Caco-2 (cell line): Measurements from ENCODE around the gene NDUFB2. TPM values are rescaled to one million over a fixed set of nuclear protein-coding genes. Genes with fewer than 3 reads are reported as not detected.

Experiments used
- BruUV-seq: library from RNA; stranded (reverse); fragments of 400-500 nt; replicated peaks from 2 replicates; lab custom pipeline; 2021; lab: Mats Ljungman, UMichigan
- CTCF ChIA-PET: fragments of 300-600 bp; sonication (Branson Sonifier 250); formaldehyde crosslinking; loops from one replicate; lab custom pipeline; 2022; ENCODE audit warnings: antibody characterized with exemption; lab: Charles Lee
- POLR2A ChIA-PET: fragments of 300-600 bp; sonication (Branson Sonifier 250); formaldehyde crosslinking; loops from one replicate; lab custom pipeline; 2022; ENCODE audit warnings: antibody characterized with exemption; lab: Charles Lee
- DNase-seq, 2 experiments: peaks; one replicate each; pipeline versions ENCODE4 v3.0.0 to v3.0.0-alpha.2; 2020 to 2022
- H3K27me3 ChIP-seq: replicated peaks from 2 replicates; pipeline ENCODE4 v1.6.0; 2011; ENCODE audit warnings: low read length; ENCODE audit not compliant: control insufficient read depth, insufficient read depth
- H3K36me3 ChIP-seq: 2 replicates; pipeline ENCODE4 v1.5.1; 2011; ENCODE audit warnings: low read length; ENCODE audit not compliant: control insufficient read depth, insufficient read depth
- H3K4me1 ChIP-seq: fragments of 250-450 bp; sonication (Bioruptor Pico); 2 replicates; pipeline ENCODE4 v1.5.1; 2020; ENCODE audit warnings: mild to moderate bottlenecking
- H3K4me3 ChIP-seq: 2 replicates; pipeline ENCODE4 v1.5.1; 2011; ENCODE audit warnings: low read depth, mild to moderate bottlenecking, control low read depth, low read length
- H3K9me3 ChIP-seq: fragments of 250-450 bp; sonication (Bioruptor Pico); 2 replicates; pipeline ENCODE4 v1.5.1; 2020; ENCODE audit warnings: mild to moderate bottlenecking, moderate library complexity
- H3K27ac Mint-ChIP-seq: one replicate; pipeline ENCODE4 v1.8.0; 2022; ENCODE audit warnings: mixed read lengths; ENCODE audit not compliant: unreplicated experiment
- H3K27me3 Mint-ChIP-seq: one replicate; pipeline ENCODE4 v1.8.0; 2022; ENCODE audit warnings: mixed read lengths; ENCODE audit not compliant: insufficient read depth, unreplicated experiment
- H3K36me3 Mint-ChIP-seq: one replicate; pipeline ENCODE4 v1.8.0; 2022; ENCODE audit warnings: mild to moderate bottlenecking, mixed read lengths; ENCODE audit not compliant: insufficient read depth, unreplicated experiment
- H3K4me1 Mint-ChIP-seq: one replicate; pipeline ENCODE4 v1.8.0; 2022; ENCODE audit warnings: low read depth, mixed read lengths; ENCODE audit not compliant: unreplicated experiment
- H3K4me3 Mint-ChIP-seq: one replicate; pipeline ENCODE4 v1.8.0; 2022; ENCODE audit warnings: mild to moderate bottlenecking, moderate library complexity, mixed read lengths; ENCODE audit not compliant: unreplicated experiment
- H3K9me3 Mint-ChIP-seq: one replicate; pipeline ENCODE4 v1.8.0; 2022; ENCODE audit warnings: mixed read lengths; ENCODE audit not compliant: unreplicated experiment
- intact Hi-C: fragments of 100-400 bp; cut with micrococcal nuclease; formaldehyde crosslinking; loops from one replicate; pipeline ENCODE4 v1.10.0; 2022; ENCODE audit not compliant: unreplicated experiment
- total RNA-seq: library from RNA; stranded (reverse); gene quantifications from 2 replicates; pipeline ENCODE4 v1.2.3, GENCODE V29; 2022
- TF ChIP-seq, protein P1 (sequence below), 2 experiments: fragments of 200-600 bp in 1 of 2; IDR thresholded peaks; 1 replicate in 1 of 2; 2 replicates in 1 of 2; pipeline versions ENCODE4 v1.5.1 to v1.8.0; 2011 to 2022; ENCODE audit warnings: antibody characterized with exemption in 1 of 2, control low read depth in 1 of 2, inconsistent platforms in 1 of 2, low read depth in 1 of 2, low read length in 1 of 2, mild to moderate bottlenecking in 1 of 2, moderate library complexity in 1 of 2; ENCODE audit not compliant: insufficient read depth in 1 of 2, severe bottlenecking in 1 of 2, unreplicated experiment in 1 of 2

The NDUFB2 gene
- total RNA-seq, 1 experiment from 2014 or later = 166 TPM

DNA sequence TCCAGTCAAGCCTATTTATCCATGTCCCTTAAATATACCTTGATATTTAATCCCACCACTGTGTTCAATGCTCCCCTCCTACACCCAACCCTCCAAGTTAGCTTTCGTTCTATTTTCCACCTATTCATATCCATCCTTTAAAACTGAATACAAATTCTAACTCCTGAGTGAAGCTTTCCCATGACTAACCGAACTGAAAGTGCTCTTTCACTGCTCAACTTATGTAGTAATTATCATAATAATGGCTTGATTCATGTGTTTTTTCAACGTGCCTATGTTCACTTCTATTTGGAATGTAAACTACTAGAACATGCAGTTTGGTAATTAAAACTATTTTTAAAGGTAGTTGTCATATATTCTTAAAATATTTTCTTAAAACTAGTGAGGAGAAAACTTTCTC is 58.0 kb downstream of the NDUFB2 start:
- intact Hi-C loops = no loop called here
- Mint-ChIP-seq H3K27ac (no peak overlapping the region), H3K4me3 (no peak overlapping the region), H3K9me3 (no peaks in the 10 kb centered on the region), H3K36me3 (peaks cover 11% of the 10 kb centered on the region), H3K4me1 (no peaks in the 10 kb centered on the region), H3K27me3 (no peaks in the 10 kb centered on the region)
- POLR2A ChIA-PET = no interaction called here
- no peaks in the 10 kb centered on the region for H3K36me3 ChIP-seq
- H3K9me3 ChIP-seq = no peaks in the 10 kb centered on the region
- H3K27me3 ChIP-seq = no peaks in the 10 kb centered on the region
- BruUV-seq = no TSS peak
- H3K4me3 ChIP-seq = no peak overlapping the region
- no peaks in the 10 kb centered on the region for H3K4me1 ChIP-seq
- CTCF ChIA-PET = interaction anchor here (0.5 kb wide), 1 partner anchor 66 kb away, joined by 3 read pairs; no protein-coding TSS in a partner anchor
- TF ChIP-seq, protein P1, sequence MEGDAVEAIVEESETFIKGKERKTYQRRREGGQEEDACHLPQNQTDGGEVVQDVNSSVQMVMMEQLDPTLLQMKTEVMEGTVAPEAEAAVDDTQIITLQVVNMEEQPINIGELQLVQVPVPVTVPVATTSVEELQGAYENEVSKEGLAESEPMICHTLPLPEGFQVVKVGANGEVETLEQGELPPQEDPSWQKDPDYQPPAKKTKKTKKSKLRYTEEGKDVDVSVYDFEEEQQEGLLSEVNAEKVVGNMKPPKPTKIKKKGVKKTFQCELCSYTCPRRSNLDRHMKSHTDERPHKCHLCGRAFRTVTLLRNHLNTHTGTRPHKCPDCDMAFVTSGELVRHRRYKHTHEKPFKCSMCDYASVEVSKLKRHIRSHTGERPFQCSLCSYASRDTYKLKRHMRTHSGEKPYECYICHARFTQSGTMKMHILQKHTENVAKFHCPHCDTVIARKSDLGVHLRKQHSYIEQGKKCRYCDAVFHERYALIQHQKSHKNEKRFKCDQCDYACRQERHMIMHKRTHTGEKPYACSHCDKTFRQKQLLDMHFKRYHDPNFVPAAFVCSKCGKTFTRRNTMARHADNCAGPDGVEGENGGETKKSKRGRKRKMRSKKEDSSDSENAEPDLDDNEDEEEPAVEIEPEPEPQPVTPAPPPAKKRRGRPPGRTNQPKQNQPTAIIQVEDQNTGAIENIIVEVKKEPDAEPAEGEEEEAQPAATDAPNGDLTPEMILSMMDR (IDR thresholded peaks at IDR 0.05; ENCODE audit: insufficient read depth in 1 of 2, low read depth in 1 of 2, low read length in 1 of 2, severe bottlenecking in 1 of 2, unreplicated experiment in 1 of 2) = no peak
- no peak for DNase-seq

Other genes starting within 250 kb of the NDUFB2 start
- 62.4 and 73.0 TPM in 2 replicates for gene MKRN1, start 217.2 kb upstream of the NDUFB2 start, total RNA-seq
- gene DENND2A, start 55.9 kb upstream of the NDUFB2 start, total RNA-seq = 0.67 and 0.95 TPM in 2 replicates
- 17.7 and 21.4 TPM in 2 replicates for gene ADCK2, start 23.8 kb upstream of the NDUFB2 start, total RNA-seq
- 38.5 and 44.6 TPM in 2 replicates for gene BRAF, start 228.2 kb downstream of the NDUFB2 start, total RNA-seq